GM18498 (cell line): ENCODE measurements around the gene SSTR5.
"Not testable (repeated sequence)": the region's sequence is repeated elsewhere in the genome, so short reads cannot be mapped to it uniquely, and the experiment has no call there.

Experiments used
- ATAC-seq: cut with Tn5 transposase; IDR thresholded peaks from one replicate; pipeline ENCODE4 v1.9.1; 2021; ENCODE audit warnings: mild to moderate bottlenecking, moderate library complexity; ENCODE audit not compliant: unreplicated experiment

Gene SSTR5

DNA sequence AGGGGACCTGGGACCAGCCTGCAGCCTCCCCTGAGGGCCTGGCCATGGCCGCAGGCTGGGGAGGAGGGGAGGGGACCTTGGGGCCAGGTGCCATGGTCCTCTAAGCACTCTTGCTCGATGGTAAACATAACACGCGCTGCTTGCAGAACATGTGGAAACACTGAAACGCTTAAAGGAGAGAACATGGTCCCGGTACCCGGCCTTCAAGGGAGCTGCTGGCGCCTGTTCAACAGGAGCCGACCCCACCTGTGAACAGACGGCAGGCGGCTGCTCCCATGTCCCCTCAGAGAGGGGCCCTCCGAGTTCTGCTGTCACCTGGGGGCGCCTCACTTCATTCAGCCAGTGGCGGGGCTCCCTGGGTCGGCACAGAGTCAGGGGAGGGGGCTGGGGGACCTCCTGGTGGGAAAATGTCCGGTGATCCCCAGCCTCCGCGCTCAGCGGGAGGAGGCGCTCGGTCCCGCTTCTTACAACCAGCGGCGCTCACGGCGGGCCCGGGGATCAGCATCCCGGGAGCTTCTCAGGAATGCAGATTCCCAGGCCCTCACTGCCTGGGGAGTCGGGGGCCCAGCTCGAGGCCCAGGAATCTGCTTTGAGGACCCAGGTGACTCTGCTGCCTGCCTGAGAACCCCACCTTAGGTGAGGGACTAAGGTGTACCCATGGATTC, 854 bp upstream of the SSTR5 start:
- ATAC-seq: no peak

GRCh38 chr16:1073262-1073558, 663 bp downstream of the SSTR5 start:
- no peak for ATAC-seq

GRCh38 chr16:1073566-1074378, 1.2 kb downstream of the SSTR5 start:
- ATAC-seq: no peak

GRCh38 chr16:1074379-1074649, 1.8 kb downstream of the SSTR5 start:
- no peak for ATAC-seq

DNA sequence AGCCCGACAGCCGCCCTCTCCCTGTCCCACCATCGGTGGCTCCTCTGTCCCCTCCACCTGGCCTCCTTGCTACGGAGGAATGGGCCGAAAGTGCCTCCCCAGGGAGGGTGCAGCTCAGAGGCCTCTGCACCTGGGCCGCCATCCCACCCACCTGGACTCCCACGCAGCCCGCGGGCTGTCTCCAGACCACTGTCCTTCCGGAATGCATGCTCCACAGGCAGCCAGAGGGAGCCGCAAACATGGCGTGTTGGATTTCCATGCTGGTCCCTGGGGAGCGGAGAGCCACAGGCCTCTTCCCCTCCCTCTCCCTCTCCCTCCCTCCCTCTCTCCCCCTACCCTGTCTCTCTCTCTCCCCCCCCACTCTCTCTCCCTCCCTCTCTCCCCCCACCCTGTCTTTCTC, 3.0 kb downstream of the SSTR5 start:
- no peak for ATAC-seq

- no peak for ATAC-seq
Measured at GRCh38 chr16:1076801-1077576, 4.4 kb downstream of the SSTR5 start.

- ATAC-seq: no peak
Measured at GRCh38 chr16:1077877-1078578, 5.5 kb downstream of the SSTR5 start.

DNA sequence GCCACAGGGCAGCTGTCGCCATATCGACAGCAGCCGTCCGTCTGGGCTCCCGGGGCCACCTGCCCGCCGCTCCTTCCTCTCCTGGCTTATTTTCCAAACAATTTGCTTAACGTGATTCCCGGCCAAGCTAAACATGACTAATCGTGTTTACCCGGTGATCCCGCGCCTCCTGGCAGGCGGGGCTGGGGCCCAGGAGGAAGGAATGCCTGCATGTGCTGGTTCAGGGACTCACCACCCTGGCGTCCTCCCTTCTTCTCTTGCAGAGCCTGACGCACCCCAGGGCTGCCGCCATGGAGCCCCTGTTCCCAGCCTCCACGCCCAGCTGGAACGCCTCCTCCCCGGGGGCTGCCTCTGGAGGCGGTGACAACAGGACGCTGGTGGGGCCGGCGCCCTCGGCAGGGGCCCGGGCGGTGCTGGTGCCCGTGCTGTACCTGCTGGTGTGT, 6.1 kb downstream of the SSTR5 start:
- ATAC-seq: no peak

GRCh38 chr16:1079341-1079740, 6.8 kb downstream of the SSTR5 start:
- no peak for ATAC-seq

GRCh38 chr16:1079786-1080525, 7.4 kb downstream of the SSTR5 start:
- ATAC-seq: no peak

GRCh38 chr16:1080801-1081733, 8.5 kb downstream of the SSTR5 start:
- no peak for ATAC-seq

GRCh38 chr16:1081734-1082265, 9.3 kb downstream of the SSTR5 start:
- no peak for ATAC-seq

- ATAC-seq: no peak
Measured at GRCh38 chr16:1082266-1082951, 9.9 kb downstream of the SSTR5 start.

GRCh38 chr16:1082952-1083675, 10.6 kb downstream of the SSTR5 start:
- ATAC-seq: no peak

- no peak for ATAC-seq
Measured at GRCh38 chr16:1084971-1085370, 12.4 kb downstream of the SSTR5 start.

- ATAC-seq: not testable (repeated sequence)
Measured at GRCh38 chr16:1086443-1086842, 13.9 kb downstream of the SSTR5 start.

GRCh38 chr16:1088295-1089170, 16.0 kb downstream of the SSTR5 start:
- no peak for ATAC-seq
